SHP77 (cell line): Measurements from ENCODE around the gene FAM47B.
A peak's percentile ranks its signal among the peaks of the same experiment; 100 is the strongest.

Experiments
- DNase-seq, 2 experiments: peaks; one replicate each; lab custom pipeline; 2025; lab: John Stamatoyannopoulos, UW

FAM47B gene

DNA sequence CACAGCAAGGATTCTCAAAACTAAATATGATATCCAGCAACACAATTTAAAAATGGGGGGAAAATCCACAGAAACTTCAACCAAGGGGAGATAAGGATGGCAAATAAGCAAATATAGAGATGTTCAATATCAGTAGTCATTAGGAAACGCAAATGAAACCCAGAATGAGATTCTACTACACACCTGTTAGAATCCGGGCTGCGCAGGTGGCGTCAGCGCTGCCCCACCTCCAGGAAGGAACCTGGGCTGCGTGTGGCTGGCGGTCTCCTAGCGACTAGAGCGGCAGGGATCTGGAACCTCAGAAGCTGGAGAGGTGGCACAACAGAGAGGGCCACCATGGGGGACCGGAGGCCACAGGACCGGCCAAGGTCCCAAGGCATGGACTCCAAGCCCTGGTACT, at the start of gene FAM47B:
Gene FAM47B (plus strand): TSS at position 301 of the 400 bp plus-strand sequence. CDS start 36 bp downstream, at position 337.
- DNase-seq = no peak

DNA sequence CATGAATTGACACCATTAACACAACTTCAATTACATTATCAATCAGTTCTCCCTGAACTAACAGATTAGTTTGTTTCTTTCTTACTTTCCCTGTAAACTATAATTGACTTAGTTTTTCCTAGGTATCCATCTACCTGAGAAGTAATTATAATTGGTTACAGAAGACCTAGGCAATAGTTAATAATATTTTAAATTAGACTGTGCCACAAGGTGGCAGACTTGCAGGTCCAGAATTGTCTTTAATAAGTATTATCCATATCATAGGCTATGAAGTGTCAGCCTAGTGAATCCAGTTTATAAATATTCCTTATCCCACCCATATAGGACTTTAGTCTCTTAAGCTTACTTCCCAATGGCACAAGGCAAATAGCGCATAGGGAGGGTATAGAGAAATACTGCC, 48.9 kb upstream of the FAM47B start:
- DNase-seq = no peak

DNA sequence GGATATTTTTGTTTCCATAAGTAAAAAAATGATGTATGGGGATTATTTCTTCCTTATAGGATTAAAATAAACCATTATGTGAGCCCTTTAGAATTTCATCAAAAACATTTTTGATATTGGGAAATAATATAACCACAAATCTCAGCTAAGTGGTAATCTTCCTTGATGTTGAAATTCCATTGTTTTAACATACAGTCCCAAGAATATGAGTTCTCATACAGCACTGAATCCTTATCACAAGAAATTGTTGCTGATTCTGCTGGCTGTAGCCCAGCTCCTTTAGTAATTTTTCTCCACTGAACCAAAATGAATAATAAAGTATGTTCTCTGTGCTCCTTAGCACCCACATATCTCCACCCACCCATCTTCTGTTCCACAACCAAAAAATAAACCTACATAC, 41.9 kb upstream of the FAM47B start:
- no peak for DNase-seq

DNA sequence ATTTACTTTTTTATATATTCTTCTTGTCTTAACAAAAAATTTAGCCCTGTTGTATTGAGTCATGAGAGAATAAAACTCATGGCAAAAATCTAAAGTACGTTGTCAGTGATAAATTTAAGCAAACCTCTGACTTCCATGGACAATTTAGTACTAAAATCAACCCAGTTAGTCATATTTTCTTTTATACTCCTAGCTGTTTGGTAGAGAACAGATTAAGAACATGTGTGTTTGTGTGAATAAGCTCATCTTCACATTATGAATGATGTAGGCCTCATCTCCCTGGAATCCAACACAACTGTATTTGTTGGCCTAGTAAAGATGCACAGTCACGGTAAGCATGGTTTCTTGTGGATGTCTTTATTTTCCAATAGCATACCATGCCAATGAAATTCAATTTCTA, 40.8 kb upstream of the FAM47B start:
- DNase-seq = no peak

DNA sequence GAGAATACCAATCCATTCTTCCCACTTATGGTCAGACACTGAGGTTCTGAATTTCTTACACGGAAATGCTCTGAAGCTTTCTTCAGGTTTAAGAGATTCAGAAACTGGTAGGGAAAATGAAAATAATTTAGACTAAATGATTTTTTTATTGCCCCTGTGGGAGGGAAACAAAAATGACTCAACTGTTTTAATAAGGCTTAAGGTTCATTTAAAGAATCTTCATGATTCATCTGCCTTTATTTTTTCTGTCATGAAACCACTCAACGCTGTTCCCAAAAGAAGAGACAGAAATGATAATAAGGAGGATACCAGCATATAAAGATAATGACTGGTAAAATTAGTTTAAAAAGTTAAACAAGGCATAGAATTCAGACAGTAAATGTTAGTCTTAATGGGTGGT, 39.3 kb upstream of the FAM47B start:
- DNase-seq = no peak

DNA sequence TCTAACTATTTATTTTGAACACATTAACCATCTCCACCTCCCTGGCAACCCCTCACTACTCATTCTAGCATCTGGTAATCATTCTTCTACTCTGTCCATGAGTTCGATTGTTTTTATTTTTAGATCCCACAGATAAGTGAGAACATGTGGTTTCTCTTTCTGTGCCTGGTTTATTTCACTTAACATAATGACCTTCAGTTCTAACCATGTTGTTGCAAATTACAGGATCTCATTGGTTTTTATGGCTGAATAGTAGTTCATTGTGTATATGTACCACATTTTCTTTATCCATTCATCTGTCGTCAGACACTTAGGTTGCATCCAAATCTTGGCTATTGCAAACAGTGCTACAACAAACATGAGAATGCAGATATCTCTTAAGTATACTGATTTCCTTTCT, 33.4 kb upstream of the FAM47B start:
- no peak for DNase-seq

DNA sequence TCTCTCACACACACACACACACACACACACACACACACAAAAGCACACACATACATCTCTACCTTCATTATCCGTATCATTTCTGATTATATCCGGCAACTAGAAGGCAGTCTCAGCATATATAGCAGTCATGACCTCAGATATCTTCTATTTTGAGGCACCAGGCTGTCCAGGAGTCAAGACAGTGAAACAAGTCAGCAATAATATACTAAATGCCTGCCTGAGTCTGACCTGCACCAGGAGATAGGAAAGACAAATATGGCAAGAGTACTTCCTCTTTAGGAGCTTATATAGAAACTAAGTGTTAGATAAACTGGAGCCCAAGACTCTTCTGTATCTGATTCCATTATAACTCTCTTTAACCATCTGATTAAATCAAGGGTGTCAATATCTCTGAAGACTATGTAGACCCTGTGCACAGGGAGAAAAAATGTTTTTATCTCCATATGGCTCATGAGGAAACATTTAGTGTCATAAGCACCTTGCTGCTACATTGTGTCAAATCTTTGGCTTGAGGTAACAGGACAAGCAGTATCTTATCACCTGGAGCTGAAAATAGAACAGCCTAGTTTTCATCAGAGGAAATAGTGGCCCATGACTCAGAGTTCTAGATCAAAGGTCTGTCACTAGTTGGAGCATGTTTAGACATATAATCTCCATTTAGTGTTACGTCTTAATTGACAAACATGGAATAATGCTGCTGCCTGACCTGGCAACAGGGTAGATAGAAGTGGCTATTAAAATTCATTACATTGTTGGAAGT, 27.0 kb upstream of the FAM47B start:
- no peak for DNase-seq

DNA sequence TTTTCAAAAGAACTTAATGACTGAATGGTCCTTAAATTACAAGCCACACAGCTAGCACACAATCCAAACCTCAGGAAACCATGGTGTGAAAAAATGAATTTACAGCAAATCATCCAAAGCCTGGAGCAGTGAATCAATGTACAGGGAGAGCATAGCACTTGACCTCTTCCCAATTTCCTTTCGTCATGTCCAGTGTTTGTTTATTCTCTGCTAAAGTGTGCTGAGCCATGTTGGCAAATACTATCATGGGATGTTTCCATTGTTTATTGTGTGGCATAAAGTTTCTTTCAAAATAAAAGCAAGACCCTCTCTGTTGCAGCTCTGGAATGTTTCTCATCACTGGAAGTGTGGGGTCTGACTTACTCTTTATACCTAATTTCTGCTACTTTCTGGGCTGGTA, 25.4 kb upstream of the FAM47B start:
- DNase-seq = no peak

DNA sequence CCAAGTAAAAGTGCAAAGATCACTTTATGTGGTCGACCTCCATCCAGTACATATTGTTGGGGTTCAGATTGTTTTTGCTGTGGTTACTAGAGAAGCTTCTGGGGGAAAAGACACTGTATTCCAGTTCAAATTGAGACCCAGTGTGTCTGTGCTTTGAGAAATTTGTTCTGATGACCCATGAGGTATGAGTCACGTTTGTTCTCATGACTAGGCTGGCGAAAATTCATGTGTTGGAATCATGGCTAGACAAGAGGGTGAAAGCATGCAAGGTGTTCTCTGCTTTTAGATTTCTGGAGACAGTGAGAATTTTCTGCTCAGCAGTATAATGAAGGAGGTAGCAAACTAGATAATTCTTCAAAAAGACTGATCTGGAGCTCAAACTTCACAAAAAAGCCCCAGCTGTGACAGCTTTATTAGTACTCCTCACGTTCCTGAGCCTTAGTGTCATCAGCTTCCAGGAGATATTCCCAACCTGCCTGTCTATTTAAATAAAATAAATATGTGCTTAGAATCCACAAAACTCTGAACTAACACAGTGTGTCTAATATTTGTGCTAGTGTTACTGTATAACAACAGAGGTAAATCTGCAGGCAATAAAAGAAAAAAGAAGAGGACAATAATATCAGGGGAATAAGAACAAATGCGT, 24.4 kb upstream of the FAM47B start:
- peak in 1 of 2 experiments; percentile 1 for DNase-seq

DNA sequence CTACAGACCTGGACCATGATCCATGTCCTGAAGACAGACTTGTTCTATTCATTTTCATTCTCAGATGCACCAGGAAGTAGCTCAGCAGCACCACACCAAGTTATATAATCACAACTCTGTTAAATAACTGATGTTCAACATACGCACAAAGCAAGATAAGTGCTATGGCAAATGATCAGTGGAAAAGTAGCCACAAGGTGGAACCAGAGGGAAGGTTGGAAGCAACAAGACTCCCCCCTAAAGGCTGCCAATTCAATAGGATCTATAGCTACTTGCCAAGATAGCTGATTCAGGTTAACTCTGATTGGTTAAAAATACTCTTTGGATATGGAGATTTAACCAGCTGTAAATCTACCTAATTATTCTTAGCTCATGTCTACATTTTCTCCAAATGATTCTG, 23.7 kb upstream of the FAM47B start:
- DNase-seq = peak; percentile 56 to 67

DNA sequence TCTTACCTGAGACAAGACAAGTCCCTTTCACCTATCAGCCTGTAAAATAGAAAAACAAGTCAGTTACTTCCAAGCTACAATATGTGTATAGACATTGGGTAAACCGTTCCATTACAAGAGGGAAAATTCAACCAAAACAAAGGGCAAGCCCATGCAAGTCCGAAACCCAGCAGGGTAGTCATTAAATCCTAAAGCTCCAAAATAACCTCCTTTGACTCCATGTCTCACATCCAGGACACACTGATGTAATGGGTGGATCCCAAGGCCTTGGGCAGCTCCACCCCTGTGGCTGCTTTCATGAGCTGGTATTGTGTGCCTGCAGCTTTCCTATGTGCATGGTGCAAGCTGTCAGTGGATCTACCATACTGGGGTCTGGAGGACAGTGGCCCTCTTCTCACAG, 14.7 kb upstream of the FAM47B start:
- no peak for DNase-seq

DNA sequence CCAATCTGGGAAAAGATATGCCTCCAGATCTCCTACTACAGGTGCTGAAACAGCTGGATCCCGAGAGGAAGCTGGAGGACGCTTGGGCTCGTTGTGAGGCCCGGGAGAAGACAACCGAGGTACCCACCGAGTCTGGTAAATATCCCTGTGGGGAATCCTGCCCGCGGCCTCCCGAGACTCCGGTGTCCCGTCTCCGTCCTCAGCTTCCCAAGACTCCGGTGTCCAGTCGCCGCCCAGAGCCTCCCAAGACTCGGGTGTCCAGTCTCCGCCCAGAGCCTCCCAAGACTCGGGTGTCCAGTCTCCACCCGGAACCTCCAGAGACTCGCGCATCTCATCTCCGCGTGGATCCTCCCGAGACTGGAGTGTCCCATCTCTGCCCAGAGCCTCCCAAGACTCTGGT, 639 bp downstream of the FAM47B start:
- no peak for DNase-seq

DNA sequence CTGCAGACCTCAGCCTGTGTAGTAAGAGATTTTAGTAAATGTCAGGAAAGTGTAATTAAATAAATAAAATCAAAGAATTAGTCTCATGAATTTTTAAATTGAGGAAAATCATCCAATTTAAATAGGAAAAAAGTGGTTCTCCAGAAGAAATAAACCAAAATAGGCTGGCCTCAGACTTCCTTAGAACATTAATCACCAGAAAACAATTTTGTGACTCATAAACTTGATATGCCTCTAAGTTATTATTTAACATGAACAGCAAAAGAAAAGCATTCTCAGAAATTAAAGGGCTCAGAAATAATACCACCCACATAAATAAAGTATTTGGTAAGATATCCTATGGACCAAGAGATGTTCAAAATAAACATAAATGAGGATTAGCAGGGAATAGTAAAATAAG, 14.3 kb downstream of the FAM47B start:
- DNase-seq = no peak

DNA sequence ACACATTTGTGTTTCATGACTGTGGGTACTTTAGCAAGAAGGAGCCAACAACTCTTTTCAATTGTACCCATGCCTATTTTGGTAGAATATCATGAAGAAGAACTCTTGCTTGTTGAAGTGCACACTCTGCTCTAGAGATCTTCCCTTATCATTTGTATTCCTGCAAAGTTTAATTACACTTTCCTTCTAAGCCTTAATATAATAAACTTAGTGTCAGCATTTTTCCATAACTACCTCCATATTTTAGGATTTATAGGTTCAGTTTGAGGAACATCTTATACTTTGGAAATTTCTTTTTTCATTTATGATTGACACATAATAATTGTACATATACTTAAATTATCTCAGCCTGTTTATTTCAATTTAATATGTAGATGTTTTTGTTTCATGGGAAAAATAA, 19.1 kb downstream of the FAM47B start:
- no peak for DNase-seq

DNA sequence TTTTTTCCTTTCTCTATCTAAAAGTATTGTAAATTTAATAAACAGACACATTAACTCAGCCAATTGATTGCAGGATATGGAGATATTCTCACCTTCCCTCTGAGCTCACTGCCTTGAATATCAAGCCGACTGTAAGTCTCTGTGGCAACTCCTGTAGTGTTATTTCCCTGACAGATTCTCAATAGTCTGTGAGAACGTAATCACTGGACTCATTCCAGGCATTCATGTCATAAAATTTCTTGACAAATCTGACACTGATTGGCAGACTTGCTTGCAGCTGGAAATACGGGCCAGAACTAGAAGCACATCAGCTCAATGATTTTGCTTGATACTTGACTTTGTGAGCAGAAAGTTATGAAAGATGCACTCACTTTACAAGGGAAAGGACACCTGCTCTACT, 29.6 kb downstream of the FAM47B start:
- DNase-seq = no peak

DNA sequence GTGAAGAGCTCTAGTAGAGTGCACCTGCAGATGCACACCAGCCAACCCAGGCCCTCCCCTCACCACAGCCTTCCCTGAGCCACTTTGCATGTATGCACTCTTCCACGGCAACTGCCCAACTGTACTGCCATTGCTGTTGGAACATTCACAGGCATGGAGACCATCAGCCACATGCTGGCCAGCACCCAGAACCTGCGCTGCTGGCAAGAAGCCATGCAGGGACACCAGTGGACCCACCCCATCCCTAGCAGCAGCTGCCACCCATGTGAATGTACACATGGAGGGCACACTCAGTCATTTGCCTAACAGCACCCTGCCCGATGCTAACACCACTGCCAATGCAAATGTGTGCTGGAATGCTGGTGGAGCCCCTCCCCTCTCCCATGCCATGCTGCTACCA, 35.6 kb downstream of the FAM47B start:
- DNase-seq = no peak

DNA sequence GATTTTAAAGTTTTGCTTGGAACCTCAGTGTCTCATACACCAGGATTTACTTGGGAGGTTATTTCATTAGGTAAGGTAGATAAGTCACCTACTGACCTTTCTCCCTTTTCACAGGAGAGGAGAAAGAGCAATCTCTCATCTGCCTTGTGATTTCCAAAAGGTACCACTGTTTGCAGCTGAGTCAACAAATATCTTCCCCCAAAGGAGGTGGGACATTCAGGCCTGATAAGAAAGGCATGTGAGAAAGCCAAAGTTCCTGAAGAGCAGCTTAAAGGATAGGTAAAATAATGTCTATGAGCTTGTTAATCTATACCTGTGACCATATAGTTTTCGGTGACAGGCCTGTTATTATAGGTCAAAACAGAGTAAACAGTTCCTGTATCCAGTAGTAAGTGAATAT, 45.0 kb downstream of the FAM47B start:
- no peak for DNase-seq
